ENCODE measurements around the gene SLC22A31.

- no peak for TF ChIP-seq CTCF (conservative IDR thresholded peaks at IDR 0.05; ENCODE audit: low read depth, low read length)
- no peak for TF ChIP-seq EZH2 (IDR thresholded peaks at IDR 0.05; ENCODE audit: borderline replicate concordance, low read depth, low read length, poor library complexity, severe bottlenecking)
These were observed 24.3 kb upstream of the SLC22A31 start for GRCh38 chr16:89224665-89225064.

Data from A673 (cell line).